ES-I3 (cell line): ENCODE results near the gene PTP4A2.

Experiments
- H3K36me3 ChIP-seq: 2 replicates; pipeline ENCODE4 v1.6.1; 2013; ENCODE audit warnings: mild to moderate bottlenecking, low read length, control low read depth, moderate library complexity; ENCODE audit not compliant: insufficient read depth
- H3K4me1 ChIP-seq: 2 replicates; pipeline ENCODE4 v1.6.1; 2013; ENCODE audit warnings: mild to moderate bottlenecking, control low read depth, low read length; ENCODE audit not compliant: insufficient read depth
- H3K9ac ChIP-seq: 2 replicates; pipeline ENCODE4 v1.6.1; 2013; ENCODE audit warnings: low read depth, mild to moderate bottlenecking, low read length, moderate library complexity
- H3K9me3 ChIP-seq: 2 replicates; pipeline ENCODE4 v1.6.1; 2013; ENCODE audit warnings: mild to moderate bottlenecking, low read length, moderate library complexity; ENCODE audit not compliant: control insufficient read depth, insufficient read depth

PTP4A2 gene

DNA sequence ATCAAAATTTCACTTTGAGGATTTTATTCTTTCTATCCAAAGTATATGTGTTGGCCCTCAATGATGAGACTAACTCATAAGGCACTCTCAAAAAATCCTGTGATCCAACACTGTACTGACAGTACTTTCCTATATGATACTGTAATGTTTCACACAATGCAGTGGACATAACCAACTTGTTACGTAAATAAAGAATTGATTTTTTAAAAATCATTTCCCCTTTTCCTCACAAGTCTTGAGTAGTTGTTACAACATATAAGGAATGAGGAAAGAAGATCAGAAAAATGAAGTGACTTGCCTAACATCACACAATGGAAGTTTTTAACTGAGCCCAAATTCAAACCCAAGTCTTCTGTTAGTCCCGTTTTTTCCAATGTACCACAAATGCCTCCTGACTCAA, 17.2 kb downstream of the PTP4A2 start:
- no peaks in the 10 kb centered on the region for H3K9me3 ChIP-seq
- H3K36me3 ChIP-seq = peaks cover 4% of the 10 kb centered on the region; the same call in 1 of the 2 replicates
- peaks cover 9% of the 10 kb centered on the region; the same call in 1 of the 2 replicates for H3K4me1 ChIP-seq
- H3K9ac ChIP-seq = no peak overlapping the region

DNA sequence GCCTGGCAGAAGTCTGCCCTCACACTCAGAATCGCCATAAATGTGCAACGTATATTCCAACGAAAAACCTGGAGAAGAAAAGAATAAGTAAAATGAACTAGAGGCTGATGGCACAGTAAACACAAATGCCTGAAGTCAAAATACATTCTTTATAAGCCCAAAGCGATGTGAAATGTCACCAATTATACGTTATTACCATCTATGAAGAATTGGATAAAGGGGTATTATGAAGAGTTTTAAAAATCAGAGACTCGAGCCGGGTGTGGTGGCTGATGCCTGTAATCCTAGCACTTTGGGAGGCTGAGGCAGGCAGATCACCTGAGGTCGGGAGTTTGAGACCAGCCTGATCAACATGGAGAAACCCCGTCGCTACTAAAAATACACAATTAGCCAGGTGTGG, 18.6 kb downstream of the PTP4A2 start:
- Histone ChIP-seq H3K9ac (no peak overlapping the region), H3K4me1 (peaks cover 6% of the 10 kb centered on the region; the same call in 1 of the 2 replicates), H3K9me3 (no peaks in the 10 kb centered on the region), H3K36me3 (peaks cover 8% of the 10 kb centered on the region; the same call in 1 of the 2 replicates)

DNA sequence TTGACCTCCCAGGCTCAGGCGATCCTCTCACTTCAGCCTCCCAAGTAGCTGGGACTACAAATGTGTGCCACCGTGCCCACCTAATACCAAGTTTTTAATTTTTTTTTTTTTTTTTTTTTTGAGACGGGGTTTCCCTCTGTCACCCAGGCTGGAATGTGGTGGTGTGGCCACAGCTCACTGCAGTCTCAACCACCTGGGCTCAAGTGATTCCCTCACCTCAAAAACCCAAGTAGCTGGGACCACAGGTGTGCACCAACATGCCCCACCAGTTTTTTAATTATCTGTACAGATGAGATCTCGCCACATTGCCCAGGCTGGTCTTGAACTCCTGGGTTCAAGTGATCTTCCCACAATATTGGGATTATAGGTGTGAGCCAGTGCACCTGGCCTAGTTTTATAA, 22.7 kb downstream of the PTP4A2 start:
- Histone ChIP-seq H3K9me3 (no peaks in the 10 kb centered on the region), H3K36me3 (peaks cover 8% of the 10 kb centered on the region; the same call in 1 of the 2 replicates), H3K9ac (no peak overlapping the region), H3K4me1 (no peaks in the 10 kb centered on the region)

DNA sequence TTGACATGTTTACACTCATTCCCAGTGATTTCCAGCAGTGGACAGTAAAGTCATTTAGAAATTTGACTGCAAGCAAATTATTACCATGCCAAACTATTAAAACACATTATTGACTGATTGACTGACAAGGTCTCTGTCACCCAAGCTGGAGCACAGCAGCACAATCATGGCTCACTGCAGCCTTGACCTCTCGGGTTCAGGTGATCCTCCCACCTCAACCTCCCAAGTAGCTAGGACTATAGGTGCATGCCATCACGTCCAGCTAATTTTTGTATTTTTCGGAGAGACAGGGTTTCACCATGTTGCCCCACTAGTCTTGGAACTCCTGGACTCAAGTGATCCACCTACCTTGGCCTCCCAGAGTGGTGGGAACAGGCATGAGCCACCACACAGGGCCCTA, 24.2 kb downstream of the PTP4A2 start:
- Histone ChIP-seq H3K4me1 (no peaks in the 10 kb centered on the region), H3K9me3 (no peaks in the 10 kb centered on the region), H3K9ac (no peak overlapping the region), H3K36me3 (peaks cover 8% of the 10 kb centered on the region)

DNA sequence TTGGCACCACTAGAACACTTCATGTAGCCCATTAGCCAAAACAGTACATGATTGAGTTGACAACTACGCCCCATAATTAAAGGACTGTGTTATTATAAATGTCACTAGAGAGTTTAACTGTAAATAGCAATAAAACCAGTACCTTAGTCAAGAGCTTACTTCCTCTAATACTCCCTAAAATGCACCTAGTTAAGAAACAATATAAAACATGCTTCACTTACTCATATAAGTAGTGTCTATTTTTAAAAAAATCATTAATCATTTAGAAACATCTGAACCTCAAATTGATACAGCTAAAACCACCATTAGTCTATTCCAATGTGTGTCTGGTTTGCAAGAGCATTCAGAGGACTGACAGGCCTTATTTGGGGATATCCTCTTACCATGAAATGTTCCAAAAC, 25.3 kb downstream of the PTP4A2 start:
- no peaks in the 10 kb centered on the region for H3K9me3 ChIP-seq
- H3K4me1 ChIP-seq = no peaks in the 10 kb centered on the region
- peaks cover 8% of the 10 kb centered on the region for H3K36me3 ChIP-seq
- no peak overlapping the region for H3K9ac ChIP-seq

DNA sequence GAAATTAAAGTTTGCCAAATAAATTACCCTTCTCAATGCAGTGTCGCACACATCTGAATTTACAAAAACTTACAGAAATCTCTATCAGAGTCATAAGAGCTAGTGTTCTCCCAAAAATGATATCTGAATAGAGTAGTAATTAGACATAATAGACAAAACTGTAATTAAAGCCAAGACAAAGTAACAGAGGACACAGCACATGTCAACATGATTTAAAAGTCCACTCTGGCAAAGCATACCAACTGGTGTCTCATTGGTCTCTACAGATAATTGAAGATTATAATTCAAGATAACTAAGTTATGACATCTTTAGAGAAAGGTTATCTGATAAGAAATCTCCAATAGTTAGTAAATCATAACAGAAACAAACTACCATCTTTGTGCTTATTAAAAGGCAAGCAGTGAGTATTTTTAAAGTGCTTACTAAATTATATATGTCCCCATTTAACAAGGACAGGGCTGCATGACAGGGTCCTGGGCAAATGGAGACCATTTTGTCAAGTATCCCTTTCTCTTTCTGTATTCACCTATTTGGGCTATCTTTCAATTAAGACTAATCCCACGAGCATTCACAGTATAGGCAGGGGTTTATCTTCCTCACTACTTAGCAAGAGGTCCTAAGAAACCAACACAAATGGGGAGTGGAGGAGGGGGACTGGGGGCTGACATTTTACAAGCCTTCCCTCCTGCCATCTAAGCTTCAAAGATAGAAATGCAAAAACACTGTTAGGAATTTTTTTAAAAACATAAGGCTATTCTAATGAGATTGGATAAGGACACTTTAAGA, 26.0 kb downstream of the PTP4A2 start:
- H3K4me1 ChIP-seq = no peaks in the 10 kb centered on the region
- H3K9ac ChIP-seq = no peak overlapping the region
- H3K36me3 ChIP-seq = peaks cover 15% of the 10 kb centered on the region
- no peaks in the 10 kb centered on the region for H3K9me3 ChIP-seq

DNA sequence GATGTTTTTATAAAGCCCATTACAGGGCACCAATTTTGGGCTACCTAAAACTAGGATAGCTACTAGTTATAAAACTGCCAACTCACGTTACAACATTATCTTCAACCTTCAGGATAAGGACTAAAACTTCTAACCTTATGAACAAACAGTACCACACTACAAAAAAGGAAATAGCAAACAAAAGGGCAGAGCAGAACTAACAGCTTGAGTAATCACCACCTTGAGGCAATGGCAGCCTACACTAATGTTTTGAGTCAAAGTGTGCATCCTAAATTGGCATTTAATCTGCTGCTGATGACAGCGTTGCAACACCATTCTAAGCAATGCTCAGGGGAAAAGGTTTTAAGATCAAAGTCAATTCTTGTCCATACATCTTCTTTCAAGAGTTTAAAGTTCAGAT, 27.2 kb downstream of the PTP4A2 start:
- H3K9me3 ChIP-seq = no peaks in the 10 kb centered on the region
- H3K36me3 ChIP-seq = peaks cover 12% of the 10 kb centered on the region
- no peak overlapping the region for H3K9ac ChIP-seq
- no peaks in the 10 kb centered on the region for H3K4me1 ChIP-seq

DNA sequence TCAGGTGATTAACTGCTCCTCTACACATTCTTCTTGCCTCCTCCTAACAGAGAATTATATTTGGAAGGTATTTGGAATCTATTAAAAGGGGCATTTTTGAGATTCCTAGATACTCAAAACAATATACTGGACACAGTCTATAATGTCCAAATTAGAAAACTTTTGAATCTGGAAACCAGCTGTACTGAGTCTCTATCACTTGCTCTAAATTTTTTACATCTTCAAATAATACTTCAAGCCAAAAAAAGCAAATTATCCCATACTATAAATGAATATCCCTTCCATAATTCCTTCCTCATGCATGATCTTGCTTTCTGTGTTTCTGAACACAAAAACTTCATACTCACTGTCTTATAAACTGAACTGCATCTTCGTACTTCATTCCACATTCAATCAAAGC, 28.5 kb downstream of the PTP4A2 start:
- no peaks in the 10 kb centered on the region for H3K9me3 ChIP-seq
- no peak overlapping the region for H3K9ac ChIP-seq
- peaks cover 12% of the 10 kb centered on the region for H3K36me3 ChIP-seq
- H3K4me1 ChIP-seq = no peaks in the 10 kb centered on the region

DNA sequence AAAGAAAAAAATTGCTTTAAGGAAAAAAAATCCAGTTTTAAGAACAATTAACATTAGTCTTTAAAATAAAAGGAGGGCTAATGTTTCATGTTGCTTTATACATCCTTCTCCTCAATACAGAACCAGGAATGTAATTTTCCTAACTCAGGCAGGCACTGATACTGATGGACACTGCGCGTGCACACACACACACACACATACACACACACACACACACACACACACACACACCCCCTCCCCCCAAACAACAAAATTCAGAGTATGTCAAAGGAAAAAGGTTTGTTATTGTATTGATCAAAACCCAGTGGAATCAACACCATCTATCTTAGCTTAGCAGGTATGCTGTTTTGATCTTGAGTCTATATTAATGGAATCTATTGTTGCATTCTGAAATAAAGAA, 31.6 kb downstream of the PTP4A2 start:
- Histone ChIP-seq H3K9ac (no peak overlapping the region), H3K36me3 (peaks cover 12% of the 10 kb centered on the region), H3K9me3 (no peaks in the 10 kb centered on the region; the same call in 1 of the 2 replicates), H3K4me1 (no peaks in the 10 kb centered on the region)

DNA sequence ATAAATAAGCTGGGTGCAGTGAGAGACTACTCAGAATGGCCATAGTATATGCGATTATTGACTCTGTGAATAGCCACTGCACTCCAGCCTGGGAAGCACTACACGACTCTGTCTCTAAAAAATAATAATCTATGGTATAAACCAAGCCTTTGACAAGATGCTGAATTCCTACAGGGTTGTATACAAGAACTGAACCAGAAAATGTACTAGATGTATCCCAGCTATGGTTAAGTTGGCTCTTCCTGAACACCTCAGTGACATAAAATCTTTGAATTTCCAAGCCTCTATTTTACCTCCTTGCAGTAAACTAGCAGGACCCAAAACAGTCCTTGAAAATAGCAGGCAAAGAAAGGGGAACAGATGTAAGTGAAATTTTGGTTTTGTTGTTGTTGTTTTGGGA, 32.5 kb downstream of the PTP4A2 start:
- Histone ChIP-seq H3K36me3 (peaks cover 12% of the 10 kb centered on the region), H3K9ac (no peak overlapping the region), H3K9me3 (no peaks in the 10 kb centered on the region; the same call in 1 of the 2 replicates), H3K4me1 (no peaks in the 10 kb centered on the region)

DNA sequence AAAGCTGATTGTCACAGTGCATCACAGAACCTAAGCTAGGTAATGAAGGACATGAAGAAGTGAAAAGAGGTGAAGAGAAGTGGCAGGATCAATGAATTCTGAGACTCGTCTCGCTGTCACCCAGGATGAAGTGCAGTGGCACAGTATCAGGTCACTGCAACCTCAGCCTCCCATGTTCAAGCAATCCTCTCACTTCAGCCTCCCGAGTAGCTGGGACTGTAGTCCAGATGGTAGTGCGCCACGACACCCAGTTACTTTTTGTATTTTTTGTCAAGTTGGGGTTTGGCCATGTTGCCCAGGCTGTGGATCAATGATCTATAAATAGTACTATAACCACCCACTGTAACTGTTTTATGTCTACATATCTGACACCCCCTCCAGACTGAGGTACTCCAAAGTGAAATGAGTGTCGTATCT, 33.1 kb downstream of the PTP4A2 start:
- Histone ChIP-seq H3K36me3 (peaks cover 12% of the 10 kb centered on the region), H3K9me3 (no peaks in the 10 kb centered on the region; the same call in 1 of the 2 replicates), H3K4me1 (no peaks in the 10 kb centered on the region), H3K9ac (no peak overlapping the region)

DNA sequence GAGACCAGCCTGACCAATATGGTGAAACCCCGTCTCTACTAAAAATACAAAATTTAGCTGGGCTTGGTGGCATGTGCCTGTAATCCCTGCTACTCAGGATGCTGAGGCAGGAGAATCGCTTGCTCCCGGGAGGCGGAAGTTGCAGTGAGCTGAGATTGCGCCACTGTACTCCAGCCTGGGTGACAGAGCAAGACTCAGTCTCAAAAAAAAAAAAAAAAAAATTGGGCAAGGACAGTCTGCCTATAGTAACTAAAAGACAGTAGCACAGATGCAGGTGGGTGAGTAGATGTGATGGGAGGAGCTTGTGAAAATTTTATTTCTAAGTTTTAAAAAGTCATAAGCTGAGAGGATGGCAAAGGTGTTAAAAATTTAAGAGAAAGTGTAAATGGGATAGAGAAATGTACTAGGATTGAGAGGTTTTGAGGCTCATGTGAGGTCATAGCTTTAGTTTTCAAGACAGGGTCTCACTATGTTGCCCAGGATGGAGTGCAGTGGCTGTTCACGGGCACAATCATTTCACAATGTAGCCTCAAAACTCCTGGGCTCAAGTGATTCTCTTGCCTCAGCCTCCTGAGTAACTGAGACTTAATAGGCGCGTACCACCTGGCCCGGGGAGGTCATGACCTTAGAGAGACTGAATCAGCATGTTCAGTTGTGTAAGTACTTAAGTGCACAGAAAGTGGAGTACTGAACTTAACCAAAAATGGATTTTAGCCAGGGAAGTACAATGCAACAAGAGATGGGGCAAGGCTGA, 33.7 kb downstream of the PTP4A2 start:
- Histone ChIP-seq H3K4me1 (no peaks in the 10 kb centered on the region), H3K36me3 (peaks cover 12% of the 10 kb centered on the region), H3K9ac (no peak overlapping the region), H3K9me3 (no peaks in the 10 kb centered on the region; the same call in 1 of the 2 replicates)

DNA sequence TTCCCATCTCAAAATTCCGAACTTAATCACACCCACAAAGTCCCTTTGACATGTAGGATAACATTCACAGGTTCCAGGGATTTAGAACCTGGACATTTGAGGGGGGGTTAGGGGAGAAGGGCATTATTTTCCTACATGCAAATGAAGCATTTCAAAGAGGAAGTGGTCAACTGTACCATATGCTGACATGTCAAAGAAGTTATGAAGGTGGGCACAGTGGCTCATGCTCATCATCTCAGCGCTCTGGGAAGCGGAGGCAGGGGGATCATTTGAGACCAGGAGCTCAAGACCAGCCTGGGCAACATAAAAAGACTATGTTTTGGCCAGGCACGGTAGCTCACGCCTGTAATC, 35.7 kb downstream of the PTP4A2 start:
- Histone ChIP-seq H3K4me1 (no peaks in the 10 kb centered on the region), H3K36me3 (peaks cover 9% of the 10 kb centered on the region), H3K9ac (no peak overlapping the region), H3K9me3 (no peaks in the 10 kb centered on the region; the same call in 1 of the 2 replicates)

DNA sequence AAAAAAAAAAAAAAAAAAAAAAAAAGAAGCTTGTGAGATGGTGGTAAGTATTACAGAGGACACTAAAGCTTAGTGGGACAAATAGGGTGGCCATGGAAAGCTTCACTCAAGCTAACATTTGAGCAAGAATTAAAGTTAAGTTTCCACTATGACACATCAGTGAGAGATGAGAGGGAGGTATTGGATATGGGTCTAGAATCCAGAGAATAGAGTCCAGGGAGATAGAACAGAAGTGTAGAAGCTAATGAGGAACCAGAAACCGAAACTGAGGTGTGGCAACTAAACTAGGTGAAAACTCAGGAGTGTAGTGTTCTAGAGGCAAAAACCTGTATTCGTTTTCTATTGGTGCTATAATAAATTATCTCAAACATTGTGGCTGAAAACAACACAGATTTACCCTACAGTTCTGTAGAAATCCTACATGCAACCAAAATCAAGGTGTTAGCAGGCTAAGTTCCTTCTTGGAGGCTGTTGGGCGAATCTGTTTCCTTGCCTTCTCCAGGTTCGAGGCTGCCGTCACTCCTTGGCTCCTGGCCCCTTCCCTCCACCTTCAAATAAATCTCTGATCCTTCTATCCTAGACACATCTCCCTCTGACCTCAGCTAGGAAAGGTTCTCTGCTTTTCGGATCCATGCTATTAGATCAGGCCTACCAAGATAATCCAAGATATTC, 36.2 kb downstream of the PTP4A2 start:
- H3K9ac ChIP-seq = no peak overlapping the region
- H3K4me1 ChIP-seq = no peaks in the 10 kb centered on the region
- H3K36me3 ChIP-seq = peaks cover 5% of the 10 kb centered on the region; the same call in 1 of the 2 replicates
- H3K9me3 ChIP-seq = no peaks in the 10 kb centered on the region; the same call in 1 of the 2 replicates
